Measurements from ENCODE around the gene BTG2. TPM values are rescaled to one million over a fixed set of nuclear protein-coding genes. Genes with fewer than 3 reads are reported as not detected.
"Not testable (repeated sequence)": the region's sequence is repeated elsewhere in the genome, so short reads cannot be mapped to it uniquely, and the experiment has no call there.

The BTG2 gene
- total RNA-seq, 1 donor from 2014 or later, result 54.7 TPM

DNA sequence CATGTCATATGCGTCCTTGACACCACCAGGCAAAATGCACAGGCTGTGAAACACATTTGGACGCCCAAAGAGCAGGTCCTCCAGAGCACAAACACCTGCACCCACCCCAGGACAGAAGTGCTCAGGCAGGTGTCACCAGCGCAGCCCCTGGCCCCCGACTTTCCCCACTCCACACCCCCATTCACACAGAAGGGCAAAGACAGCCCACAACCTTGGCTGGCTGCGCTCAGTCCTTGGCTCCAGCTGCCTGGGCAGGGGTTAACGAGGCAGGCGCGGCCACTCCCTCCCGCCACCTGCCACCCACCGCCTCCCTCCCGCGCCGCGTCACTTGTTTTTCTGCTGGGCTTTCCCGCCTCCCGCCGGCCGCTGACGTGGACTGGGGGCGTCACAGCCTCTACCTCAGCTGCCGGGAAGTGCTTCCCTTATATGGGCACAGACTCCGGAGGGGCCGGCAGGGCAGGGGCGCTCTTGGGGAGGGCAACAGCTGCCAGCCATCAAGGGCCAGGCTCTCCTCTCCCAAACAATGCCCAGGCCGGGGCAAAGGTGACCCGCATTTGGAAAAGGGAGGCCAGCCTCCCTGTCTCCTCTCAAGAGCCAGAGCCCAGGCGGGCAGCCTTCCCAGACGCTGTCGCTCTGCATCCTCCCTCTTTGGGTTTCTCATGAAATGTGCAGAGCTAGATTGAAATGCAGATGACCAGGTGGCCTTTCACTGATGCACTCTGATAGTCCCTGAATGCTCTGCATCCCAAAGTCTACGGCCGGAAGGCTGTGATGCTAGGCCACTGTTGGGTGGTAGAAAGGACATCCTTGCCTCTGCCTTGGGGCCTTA lies 14.8 kb upstream of the BTG2 start:
- no peak for DNase-seq (ENCODE audit: extremely low read depth, low read depth, low spot score)

GRCh38 chr1:203291201-203292096 lies 13.9 kb upstream of the BTG2 start:
- no peak for DNase-seq (ENCODE audit: extremely low read depth, low read depth, low spot score)

DNA sequence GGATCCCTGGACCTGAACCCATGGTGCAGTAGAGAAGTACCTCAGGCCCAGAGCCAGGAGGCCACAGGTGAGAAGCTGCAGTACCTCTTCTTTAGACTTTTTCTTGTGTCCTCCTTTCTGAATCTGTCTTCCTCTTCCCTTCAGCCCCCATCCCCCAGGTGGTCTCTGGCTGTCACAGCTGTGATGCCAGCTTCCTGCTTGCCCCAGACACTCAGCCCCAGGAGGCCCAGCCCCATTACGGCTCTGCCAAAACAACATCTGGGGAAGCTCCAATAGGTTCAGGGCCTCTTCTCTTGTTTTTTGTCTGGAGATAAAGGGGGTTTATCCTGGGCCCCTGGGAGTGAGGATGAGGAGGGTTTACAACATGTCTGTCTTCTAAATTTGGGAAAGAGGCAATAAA lies 9.5 kb upstream of the BTG2 start:
- no peak for DNase-seq (ENCODE audit: extremely low read depth, low read depth, low spot score)

- no peak for DNase-seq (ENCODE audit: extremely low read depth, low read depth, low spot score)
These were observed 8.8 kb upstream of the BTG2 start for GRCh38 chr1:203296460-203297073.

DNA sequence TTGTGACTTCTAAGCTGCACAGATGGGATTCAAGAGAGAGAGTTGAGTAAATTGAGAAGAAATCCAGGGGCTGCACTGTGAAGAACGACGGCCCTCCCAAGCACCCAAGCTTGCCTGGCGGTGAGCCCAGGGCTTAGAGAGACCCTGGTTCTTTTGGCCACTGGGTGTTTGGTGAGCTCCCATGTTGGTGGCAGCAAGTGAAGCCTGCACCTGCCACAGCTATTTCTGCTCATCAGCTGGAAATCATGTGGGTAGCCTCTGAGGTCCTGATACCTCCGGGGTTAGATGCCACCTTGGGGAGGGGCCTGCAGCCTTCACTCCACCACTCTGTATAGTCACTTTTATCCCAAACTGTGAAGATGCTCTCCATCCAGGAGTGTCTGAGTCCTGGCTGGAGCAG lies 6.2 kb upstream of the BTG2 start:
- no peak for DNase-seq (ENCODE audit: extremely low read depth, low read depth, low spot score)

DNA sequence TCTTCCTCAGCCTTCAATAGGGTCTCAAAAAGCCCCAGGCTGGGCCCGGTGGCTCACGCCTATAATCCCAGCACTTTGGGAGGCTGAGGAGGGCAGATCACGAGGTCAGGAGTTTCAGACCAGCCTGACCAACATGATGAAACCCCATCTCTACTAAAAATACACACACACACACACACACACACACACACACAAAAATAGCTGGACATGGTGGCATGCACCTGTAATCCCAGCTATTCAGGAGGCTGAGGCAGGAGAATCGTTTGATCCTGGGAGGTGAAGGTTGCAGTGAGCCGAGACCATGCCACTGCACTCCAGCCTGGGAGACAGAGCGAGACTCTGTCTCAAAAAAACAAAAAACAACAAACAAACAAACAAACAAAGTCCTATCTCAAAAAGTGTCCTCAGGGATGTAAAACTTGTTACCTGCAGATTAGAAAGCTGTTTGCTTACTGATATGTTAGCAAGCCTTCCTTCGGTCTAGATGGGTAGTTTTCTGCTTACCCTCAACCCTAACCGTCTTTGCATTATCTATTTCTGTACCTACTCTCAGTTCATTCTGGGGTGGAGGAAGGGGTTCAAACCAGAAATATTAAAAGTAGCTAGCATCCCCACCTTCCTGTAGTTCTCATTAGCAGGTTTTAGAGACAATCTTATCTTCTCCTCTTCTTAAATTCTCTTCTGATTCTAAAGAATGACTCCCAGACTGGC lies 5.4 kb upstream of the BTG2 start:
- DNase-seq (ENCODE audit: extremely low read depth, low read depth, low spot score), result not testable (repeated sequence)

DNA sequence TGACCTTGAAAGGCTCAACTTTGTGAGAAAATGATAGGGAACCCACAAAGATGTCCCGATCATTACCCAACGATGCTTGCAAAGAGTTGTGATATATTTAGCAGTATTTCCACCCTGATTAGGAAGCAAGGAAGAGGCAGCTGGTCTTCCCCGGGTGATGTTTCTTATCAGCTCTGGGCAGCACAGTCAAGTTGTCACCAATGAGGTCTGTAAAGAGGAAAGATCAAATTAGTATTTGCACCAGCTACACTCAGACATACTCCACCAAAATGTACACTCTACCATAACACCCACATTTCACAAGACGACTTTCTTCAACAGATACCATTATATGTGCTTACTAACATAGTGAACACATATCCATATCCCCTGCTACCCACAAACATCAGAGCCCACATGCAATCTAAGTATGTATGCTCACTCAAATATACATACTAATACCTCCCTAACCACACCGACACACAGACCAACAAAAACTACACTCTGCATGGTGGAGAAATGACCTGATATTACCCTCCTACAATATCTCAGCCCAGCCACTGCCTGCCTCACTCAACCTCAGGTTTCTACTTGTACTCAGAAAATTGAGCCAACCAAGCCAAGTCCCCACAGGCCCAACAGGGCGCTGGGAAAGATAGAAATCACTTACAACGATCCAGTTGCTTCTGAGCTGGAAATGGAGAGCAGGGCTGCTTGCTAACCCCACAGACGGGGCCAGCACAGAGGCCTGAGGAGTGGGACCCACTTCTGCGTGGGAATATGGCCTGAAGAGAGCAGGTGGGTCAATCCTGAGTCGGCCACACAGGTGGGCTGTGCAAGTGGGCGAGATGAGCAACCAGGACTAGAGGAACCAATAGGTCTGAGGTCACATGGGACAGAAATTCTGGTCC lies 4.6 kb upstream of the BTG2 start:
- no peak for DNase-seq (ENCODE audit: extremely low read depth, low read depth, low spot score)

GRCh38 chr1:203301331-203301668 lies 4.0 kb upstream of the BTG2 start:
- DNase-seq (ENCODE audit: extremely low read depth, low read depth, low spot score), result no peak

- DNase-seq (ENCODE audit: extremely low read depth, low read depth, low spot score), result no peak
These were observed 2.9 kb upstream of the BTG2 start for GRCh38 chr1:203302456-203302855.

GRCh38 chr1:203302894-203303293 lies 2.4 kb upstream of the BTG2 start:
- DNase-seq (ENCODE audit: extremely low read depth, low read depth, low spot score), result no peak

DNA sequence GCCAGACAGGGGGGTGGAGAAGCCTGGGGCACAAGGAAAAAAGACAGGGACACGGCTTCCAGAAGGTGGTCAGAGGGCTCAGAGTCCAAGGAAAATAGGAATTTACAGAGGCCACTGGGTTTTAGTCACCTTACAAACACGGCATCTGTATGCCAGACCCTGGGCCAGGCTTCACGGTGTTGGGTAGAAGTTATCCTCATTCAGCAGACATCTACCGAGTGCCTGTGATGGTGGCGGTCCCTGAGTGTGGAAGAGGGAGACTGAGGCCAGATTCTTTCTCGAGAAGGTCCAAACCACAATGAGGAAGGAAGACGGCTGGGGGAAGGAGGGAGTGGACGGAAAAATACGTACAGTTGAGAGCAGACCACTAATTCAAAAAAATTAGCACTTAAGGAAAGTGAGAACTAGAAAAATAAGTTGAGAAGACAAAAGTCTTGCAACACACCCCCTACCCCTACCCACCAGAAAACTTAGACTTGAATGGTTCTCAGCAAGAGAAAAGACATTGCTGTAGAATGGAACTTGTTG lies 864 bp upstream of the BTG2 start:
- no peak for DNase-seq (ENCODE audit: extremely low read depth, low read depth, low spot score)

DNA sequence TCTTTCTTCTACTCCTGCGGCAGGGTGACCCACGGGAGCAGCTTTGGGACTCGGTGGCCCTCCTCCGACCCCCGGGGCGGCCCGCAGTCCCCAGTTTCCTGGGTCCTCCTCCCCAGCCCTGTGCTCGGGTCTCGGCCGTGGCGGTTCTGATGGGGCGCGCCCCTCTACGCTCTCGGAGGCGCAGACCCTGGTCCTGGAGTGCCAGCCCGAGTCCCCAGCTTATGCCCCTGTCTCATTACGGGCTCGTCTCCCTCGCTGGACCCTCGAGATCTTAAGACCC lies 430 bp downstream of the BTG2 start:
- DNase-seq (ENCODE audit: extremely low read depth, low read depth, low spot score), result no peak

GRCh38 chr1:203306089-203306964 lies 1.0 kb downstream of the BTG2 start:
- no peak for DNase-seq (ENCODE audit: extremely low read depth, low read depth, low spot score)

DNA sequence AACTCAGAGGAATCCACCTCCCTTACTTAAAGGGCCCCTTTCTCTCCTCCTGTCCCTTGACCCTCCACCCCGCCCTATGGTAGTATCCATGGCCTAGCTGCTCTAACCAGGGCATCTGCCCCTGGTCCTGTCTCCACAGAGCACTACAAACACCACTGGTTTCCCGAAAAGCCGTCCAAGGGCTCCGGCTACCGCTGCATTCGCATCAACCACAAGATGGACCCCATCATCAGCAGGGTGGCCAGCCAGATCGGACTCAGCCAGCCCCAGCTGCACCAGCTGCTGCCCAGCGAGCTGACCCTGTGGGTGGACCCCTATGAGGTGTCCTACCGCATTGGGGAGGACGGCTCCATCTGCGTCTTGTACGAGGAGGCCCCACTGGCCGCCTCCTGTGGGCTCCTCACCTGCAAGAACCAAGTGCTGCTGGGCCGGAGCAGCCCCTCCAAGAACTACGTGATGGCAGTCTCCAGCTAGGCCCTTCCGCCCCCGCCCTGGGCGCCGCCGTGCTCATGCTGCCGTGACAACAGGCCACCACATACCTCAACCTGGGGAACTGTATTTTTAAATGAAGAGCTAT lies 1.7 kb downstream of the BTG2 start:
- no peak for DNase-seq (ENCODE audit: extremely low read depth, low read depth, low spot score)

- DNase-seq (ENCODE audit: extremely low read depth, low read depth, low spot score), result no peak
These were observed 2.4 kb downstream of the BTG2 start for GRCh38 chr1:203307641-203308126.

DNA sequence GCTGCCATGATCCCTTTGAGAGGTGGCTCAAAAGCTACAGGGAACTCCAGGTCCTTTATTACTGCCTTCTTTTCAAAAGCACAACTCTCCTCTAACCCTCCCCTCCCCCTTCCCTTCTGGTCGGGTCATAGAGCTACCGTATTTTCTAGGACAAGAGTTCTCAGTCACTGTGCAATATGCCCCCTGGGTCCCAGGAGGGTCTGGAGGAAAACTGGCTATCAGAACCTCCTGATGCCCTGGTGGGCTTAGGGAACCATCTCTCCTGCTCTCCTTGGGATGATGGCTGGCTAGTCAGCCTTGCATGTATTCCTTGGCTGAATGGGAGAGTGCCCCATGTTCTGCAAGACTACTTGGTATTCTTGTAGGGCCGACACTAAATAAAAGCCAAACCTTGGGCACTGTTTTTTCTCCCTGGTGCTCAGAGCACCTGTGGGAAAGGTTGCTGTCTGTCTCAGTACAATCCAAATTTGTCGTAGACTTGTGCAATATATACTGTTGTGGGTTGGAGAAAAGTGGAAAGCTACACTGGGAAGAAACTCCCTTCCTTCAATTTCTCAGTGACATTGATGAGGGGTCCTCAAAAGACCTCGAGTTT lies 3.1 kb downstream of the BTG2 start:
- no peak for DNase-seq (ENCODE audit: extremely low read depth, low read depth, low spot score)

DNA sequence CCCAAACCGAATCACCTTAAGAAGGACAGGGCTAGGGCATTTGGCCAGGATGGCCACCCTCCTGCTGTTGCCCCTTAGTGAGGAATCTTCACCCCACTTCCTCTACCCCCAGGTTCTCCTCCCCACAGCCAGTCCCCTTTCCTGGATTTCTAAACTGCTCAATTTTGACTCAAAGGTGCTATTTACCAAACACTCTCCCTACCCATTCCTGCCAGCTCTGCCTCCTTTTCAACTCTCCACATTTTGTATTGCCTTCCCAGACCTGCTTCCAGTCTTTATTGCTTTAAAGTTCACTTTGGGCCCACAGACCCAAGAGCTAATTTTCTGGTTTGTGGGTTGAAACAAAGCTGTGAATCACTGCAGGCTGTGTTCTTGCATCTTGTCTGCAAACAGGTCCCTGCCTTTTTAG lies 3.6 kb downstream of the BTG2 start:
- DNase-seq (ENCODE audit: extremely low read depth, low read depth, low spot score), result no peak
